Stimulated activated effector memory CD8-positive, alpha-beta T cell treated with anti-CD3 and anti-CD28 coated beads, Interleukin-12 subunit alpha, Interleukin-12 subunit beta, amount 100 ng/mL, for 72 hours (primary cell): ENCODE results near the gene STAC2.

Source experiments
- ATAC-seq: fragments of 150-1000 bp; cut with Tn5 transposase; 2 replicates; pipeline ENCODE4 v1.10.0; 2021
- DNase-seq, 2 donors: peaks; one replicate each; pipeline ENCODE4 v3.0.0; 2021 to 2022; ENCODE audit warnings: low spot score in 2 of 2
- H3K27ac Mint-ChIP-seq: one replicate; pipeline ENCODE4 v1.8.0; 2022; ENCODE audit warnings: mild to moderate bottlenecking, mixed read lengths
- H3K36me3 Mint-ChIP-seq: one replicate; pipeline ENCODE4 v1.8.0; 2022; ENCODE audit warnings: mild to moderate bottlenecking, mixed read lengths
- H3K4me1 Mint-ChIP-seq: one replicate; pipeline ENCODE4 v1.8.0; 2022; ENCODE audit warnings: mixed read lengths
- H3K4me3 Mint-ChIP-seq: one replicate; pipeline ENCODE4 v1.8.0; 2022; ENCODE audit warnings: mild to moderate bottlenecking, mixed read lengths
- H3K9me3 Mint-ChIP-seq: one replicate; pipeline ENCODE4 v1.8.0; 2022; ENCODE audit warnings: mixed read lengths

The STAC2 gene

DNA sequence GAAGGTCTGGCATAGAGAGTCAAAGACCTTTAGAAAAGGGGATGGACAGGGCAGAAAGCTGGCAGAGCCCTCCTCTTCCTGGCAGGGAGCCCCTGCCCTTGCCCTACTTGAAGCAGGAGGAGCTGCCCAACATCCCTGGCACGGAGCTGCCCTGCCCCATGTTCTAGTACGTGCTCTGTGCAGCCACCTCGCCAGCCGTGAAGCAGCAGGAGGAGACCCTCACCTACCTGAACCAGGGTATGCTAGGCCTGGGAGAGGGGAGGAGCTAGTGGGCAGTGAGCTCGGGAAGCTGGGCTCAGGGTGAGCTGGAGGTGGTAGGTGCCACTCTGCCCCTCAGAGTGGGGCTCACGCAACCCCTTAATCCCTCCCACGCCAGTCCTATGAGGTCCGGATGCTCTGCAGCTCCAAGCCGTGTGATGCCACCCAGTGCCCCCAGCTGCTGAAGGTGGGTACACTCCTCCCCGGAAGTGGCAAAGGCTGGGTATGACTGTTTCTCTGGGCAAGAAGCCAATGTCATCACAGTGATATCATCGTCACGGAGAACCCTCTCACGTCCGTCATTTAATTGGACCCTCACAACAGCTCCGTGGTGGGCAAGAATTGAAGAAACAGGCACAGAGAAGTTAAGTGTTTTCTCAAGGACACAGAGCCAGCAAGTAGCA, 12.7 kb upstream of the STAC2 start:
- peaks cover 38% of the 10 kb centered on the region for H3K4me1 Mint-ChIP-seq
- DNase-seq (peak; percentile 47 to 86), ATAC-seq (peak; percentile 92)
- no peaks in the 10 kb centered on the region for H3K9me3 Mint-ChIP-seq
- H3K36me3 Mint-ChIP-seq, result no peaks in the 10 kb centered on the region
- H3K27ac Mint-ChIP-seq, result peak overlapping the region; percentile 92
- peak overlapping the region; percentile 71 for H3K4me3 Mint-ChIP-seq

DNA sequence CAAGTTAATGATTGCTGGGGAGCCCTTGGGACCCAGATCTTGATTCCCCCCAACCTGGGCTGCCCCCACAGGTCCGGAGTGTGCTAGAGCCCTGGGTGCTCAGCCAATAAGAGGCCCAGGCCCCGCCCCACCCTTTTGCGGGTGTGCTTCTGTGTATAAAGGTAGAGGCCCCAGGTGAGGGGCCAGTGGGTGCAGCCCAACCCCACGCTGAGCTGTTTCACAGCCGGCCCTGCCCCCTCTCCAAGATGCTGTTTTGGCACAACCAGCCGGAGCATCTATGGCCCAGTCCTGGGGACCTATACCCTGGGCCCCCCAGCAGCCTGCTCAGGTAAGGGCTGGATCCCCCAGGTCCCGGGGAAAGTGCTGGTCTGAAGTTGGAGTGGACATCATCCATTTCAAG, 11.8 kb upstream of the STAC2 start:
- peak overlapping the region; percentile 71 for H3K4me3 Mint-ChIP-seq
- no peak for ATAC-seq
- H3K9me3 Mint-ChIP-seq, result no peaks in the 10 kb centered on the region

DNA sequence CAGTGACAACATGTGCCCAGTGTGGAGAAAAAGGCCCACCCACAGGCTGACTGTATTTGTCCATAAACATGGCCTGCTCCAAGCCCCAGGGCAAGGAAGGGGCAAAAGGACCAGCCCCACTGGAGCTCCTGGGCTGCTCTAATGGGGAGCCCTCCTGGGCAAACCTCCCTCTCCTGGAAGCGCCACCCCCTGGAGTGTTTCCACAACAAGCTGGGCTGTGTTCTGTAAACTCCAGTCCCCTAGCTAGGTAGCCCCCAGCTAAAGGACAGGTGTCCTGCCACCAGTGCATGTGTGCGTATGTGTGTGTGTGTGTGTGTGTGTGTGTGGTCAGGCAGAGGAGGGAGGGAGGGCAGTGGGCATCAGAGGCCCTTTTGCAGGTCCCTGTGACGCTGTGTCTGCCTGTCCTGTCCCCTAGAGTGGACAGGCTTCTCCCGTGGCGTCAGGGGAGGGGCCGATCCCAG, 11.3 kb upstream of the STAC2 start:
- DNase-seq (no peak), ATAC-seq (no peak)
- H3K36me3 Mint-ChIP-seq, result peaks cover 4% of the 10 kb centered on the region
- no peak overlapping the region for H3K27ac Mint-ChIP-seq
- H3K9me3 Mint-ChIP-seq, result no peaks in the 10 kb centered on the region
- no peak overlapping the region for H3K4me3 Mint-ChIP-seq
- H3K4me1 Mint-ChIP-seq, result peaks cover 43% of the 10 kb centered on the region

More for the DNA sequence above, 11.8 kb upstream of the STAC2 start:
- DNase-seq, result no peak
- Mint-ChIP-seq H3K27ac (peak overlapping the region; percentile 92), H3K36me3 (no peaks in the 10 kb centered on the region), H3K4me1 (peaks cover 38% of the 10 kb centered on the region)

DNA sequence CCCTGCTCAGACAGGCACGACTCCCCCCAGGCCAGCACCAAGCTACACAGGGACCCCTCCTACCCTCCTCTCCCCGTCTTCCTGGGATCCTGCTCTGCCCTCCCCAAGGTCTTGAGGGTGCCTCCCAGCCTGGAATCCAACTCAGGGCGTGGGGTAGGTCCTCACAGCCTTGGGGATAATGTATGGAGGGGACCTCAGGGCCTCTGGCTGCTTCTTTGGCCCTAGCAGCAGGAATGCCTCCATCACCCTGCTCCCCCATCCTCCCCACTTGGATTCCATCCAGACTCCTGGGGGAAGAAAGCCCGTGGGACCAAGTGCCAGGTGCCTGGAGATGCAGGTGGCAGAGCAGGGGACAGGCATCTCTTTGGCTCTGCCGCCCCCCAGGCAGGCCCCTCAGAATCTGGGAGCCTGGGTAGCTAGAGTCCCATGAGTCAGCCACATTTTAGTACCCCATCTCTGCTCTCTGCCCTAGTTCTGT, 10.7 kb upstream of the STAC2 start:
- peak overlapping the region; percentile 67 for H3K27ac Mint-ChIP-seq
- no peaks in the 10 kb centered on the region for H3K9me3 Mint-ChIP-seq
- no peak for DNase-seq
- H3K36me3 Mint-ChIP-seq, result peaks cover 4% of the 10 kb centered on the region
- peaks cover 48% of the 10 kb centered on the region for H3K4me1 Mint-ChIP-seq
- no peak overlapping the region for H3K4me3 Mint-ChIP-seq
- ATAC-seq, result no peak

DNA sequence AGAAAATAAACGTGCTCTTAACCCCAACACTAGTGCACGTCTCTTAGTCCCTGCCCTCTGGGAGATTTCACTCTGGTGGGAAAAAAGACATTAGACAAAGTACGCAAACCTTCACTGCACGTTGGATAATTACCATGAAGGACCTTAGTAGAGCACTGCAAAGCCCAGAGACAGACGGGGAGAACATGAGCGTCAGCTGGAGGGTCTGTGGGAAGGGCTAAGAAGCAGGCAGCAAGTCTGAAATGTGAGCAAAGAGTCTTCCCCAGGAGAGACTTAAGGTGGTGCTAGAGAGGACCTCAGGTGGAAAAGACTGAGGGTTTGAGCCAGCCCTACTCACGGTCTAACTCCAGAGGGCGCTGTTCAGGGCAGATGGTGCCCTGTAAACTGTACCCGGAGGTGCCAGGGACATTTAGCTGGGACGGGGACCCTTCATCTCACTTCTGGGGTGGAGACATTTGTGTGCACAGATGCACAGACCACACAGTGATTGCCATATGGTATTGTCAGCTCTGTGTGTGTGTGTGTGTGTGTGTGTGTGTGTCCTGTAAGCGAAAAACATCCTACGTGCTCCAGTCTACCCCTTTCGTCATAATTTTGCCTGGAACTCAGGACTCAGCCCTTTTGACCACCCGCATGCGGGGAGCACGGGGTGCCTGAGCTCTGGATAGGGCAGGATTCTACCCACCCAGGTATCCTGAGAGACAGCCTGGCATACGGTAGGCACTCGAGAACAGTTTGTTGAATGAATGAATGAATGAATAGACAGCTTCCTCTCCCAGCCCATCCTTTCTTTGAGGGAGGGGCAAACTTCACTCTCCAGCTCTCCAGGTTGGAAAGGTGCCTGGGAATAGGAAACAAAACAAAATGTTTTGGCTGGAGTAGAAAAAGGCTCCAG, 10.1 kb upstream of the STAC2 start:
- Mint-ChIP-seq H3K27ac (peak overlapping the region; percentile 67), H3K36me3 (peaks cover 4% of the 10 kb centered on the region), H3K4me3 (no peak overlapping the region), H3K4me1 (peaks cover 51% of the 10 kb centered on the region), H3K9me3 (no peaks in the 10 kb centered on the region)
- peak in 1 of 2 donors; percentile 72 for DNase-seq
- peak; percentile 69 for ATAC-seq

DNA sequence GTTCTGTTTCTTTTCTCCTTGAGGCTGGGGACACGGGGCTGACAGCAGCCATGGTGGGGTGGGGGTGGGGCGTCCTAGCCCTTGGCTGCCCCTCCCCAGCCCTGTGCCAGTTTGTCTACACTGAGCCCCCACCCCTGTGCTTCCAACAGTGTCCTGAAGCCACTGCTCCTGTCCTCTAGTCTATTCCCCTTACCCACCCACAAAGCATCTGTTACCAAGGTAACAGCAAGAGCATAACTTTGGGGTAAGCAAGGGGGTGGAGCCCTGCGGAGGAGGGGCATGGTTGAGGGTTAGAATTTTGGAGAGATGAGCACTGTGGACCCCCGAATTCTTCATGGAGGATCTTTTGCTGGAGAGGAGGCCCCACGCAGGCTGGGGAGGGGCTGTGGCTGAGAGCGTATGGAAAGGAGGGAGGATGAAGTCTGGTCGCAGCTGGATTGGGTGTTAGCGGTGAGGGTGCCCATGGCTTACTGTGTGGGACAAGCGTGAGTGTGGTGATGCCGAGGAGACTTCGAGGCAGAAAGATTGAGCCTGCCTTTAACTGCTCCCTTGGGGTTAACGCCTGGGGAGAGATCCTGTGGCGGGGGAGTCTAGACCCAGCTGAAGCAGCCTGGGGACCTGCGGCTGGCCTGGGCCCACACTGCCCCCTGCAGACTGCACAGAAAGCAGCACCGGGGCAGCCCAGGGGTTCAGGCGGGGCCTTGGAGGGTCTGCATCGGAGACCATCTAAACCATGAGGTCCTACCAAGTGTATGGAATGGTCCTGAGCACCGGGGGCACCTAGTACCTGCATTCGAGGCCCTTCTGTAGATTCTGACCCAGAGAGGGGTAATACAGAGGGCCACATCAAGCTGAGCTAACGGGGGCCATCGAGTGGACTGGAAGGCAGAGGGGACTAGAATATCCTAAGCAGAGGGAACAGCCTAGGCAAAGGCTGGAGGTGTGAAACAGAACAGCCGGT, 6.1 kb upstream of the STAC2 start:
- Mint-ChIP-seq H3K9me3 (no peaks in the 10 kb centered on the region), H3K4me1 (peaks cover 32% of the 10 kb centered on the region), H3K27ac (peak overlapping the region; percentile 89), H3K4me3 (peak overlapping the region; percentile 45), H3K36me3 (peaks cover 4% of the 10 kb centered on the region)
- peak in 1 of 2 donors; percentile 61 for DNase-seq
- ATAC-seq, result peak; percentile 87

DNA sequence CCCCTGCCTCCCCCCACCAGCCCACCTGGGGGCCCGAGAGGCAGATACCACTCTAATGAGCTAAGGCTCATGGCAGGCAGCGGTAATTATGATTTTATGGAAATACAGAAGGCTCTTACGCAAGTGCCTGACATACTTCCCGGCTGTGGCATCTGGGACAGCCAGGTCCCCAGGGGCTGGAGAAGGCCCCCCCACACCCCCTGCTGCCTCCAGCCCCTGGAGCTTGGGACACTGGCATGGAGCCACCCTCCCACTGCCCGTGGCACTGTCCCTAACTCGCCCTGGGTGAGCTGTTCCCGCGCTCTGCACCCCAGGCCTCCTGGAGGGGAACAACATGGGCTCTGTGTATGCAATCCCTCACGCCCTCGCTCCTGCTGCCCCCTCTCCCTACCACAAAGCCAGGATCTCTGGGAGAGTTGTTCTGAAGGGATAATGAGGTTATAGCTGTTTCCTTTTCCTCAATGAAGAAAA, 5.4 kb upstream of the STAC2 start:
- Mint-ChIP-seq H3K27ac (peak overlapping the region; percentile 89), H3K4me1 (peaks cover 30% of the 10 kb centered on the region), H3K9me3 (no peaks in the 10 kb centered on the region), H3K36me3 (peaks cover 4% of the 10 kb centered on the region), H3K4me3 (peak overlapping the region; percentile 45)
- ATAC-seq, result no peak
- DNase-seq, result no peak

DNA sequence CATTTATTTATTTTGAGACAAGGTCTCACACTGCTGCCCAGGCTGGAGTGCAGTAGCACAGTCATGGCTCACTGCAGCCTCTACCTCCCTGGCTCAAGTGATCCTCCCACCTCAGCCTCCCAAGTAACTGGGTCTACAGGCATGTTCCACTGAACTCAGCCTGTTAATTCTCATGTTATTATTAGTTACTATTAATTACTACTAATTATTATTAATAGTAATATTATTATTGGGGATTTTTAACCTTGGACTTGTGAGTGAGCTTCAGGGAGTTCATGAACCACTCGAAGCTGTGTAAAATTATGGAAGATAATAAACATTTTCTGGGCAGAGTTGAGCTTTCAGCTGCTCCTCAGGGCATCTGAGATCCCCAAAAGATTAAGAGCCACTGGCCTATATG, 4.6 kb upstream of the STAC2 start:
- no peak for ATAC-seq
- peaks cover 4% of the 10 kb centered on the region for H3K36me3 Mint-ChIP-seq
- no peak overlapping the region for H3K4me3 Mint-ChIP-seq
- peaks cover 28% of the 10 kb centered on the region for H3K4me1 Mint-ChIP-seq
- H3K27ac Mint-ChIP-seq, result no peak overlapping the region
- DNase-seq, result no peak
- H3K9me3 Mint-ChIP-seq, result no peaks in the 10 kb centered on the region

DNA sequence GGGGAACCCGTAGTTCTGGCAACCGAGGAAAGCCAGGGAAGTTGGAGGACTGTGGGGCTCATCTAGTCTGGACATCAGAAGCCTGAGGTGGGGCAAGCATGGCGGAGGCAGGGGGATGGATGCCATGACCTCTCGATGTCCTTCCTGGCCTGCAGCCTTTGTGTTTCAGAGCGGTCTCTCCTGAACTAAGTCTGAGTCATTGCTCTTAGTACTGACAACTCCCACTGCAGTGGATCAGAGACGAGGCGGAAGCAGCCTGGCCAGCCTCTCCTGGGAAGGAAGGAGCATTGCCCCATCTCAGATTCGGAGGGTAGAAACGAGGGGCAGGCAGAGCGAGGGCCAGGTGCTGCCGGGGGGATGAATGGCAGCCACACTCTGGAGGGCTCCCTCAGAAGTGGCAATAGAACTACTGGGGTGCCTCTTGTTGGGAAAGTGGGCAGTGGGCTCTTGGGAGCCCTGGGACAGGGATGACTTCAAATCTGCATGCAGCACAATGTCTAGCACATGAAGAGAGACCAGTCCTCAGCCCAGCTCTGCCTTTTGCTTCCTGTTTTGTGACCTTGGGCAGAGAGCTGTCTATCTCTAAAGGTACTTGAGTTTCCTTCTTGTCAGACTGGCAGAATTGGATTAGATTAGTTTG, 3.6 kb upstream of the STAC2 start:
- H3K36me3 Mint-ChIP-seq, result peaks cover 4% of the 10 kb centered on the region
- H3K4me3 Mint-ChIP-seq, result no peak overlapping the region
- H3K4me1 Mint-ChIP-seq, result peaks cover 26% of the 10 kb centered on the region
- DNase-seq (no peak), ATAC-seq (no peak)
- no peaks in the 10 kb centered on the region for H3K9me3 Mint-ChIP-seq
- H3K27ac Mint-ChIP-seq, result no peak overlapping the region

DNA sequence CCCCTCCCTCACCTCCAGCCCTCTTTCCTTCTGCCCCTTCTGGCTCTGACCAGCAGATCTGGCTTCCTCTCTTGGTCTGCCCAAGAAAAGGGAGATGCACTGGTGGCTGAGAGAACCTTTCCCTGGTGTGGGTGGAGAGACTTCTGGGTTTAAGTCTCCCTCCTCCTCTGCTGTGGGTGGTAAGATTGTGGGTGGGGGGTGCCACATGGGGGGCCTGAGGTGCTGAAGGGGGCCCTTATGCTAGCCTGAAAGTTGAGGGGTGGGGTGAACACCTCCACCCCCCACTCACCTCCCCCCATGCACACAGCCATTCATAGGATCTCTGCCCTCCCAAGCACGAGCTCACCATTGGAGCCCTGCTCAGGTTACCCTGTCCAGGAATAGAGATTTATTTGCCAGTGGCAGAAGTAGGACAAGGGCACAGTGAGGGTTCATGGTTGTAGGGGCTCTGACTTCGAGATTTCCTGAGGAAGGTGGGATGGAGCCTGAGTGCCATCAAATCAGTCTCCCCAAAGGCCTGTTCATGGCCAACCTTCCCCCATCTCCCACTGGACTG, 1.7 kb upstream of the STAC2 start:
- H3K4me1 Mint-ChIP-seq, result peaks cover 32% of the 10 kb centered on the region
- H3K9me3 Mint-ChIP-seq, result no peaks in the 10 kb centered on the region
- peaks cover 4% of the 10 kb centered on the region for H3K36me3 Mint-ChIP-seq
- ATAC-seq (no peak), DNase-seq (no peak)
- H3K4me3 Mint-ChIP-seq, result no peak overlapping the region
- H3K27ac Mint-ChIP-seq, result no peak overlapping the region

DNA sequence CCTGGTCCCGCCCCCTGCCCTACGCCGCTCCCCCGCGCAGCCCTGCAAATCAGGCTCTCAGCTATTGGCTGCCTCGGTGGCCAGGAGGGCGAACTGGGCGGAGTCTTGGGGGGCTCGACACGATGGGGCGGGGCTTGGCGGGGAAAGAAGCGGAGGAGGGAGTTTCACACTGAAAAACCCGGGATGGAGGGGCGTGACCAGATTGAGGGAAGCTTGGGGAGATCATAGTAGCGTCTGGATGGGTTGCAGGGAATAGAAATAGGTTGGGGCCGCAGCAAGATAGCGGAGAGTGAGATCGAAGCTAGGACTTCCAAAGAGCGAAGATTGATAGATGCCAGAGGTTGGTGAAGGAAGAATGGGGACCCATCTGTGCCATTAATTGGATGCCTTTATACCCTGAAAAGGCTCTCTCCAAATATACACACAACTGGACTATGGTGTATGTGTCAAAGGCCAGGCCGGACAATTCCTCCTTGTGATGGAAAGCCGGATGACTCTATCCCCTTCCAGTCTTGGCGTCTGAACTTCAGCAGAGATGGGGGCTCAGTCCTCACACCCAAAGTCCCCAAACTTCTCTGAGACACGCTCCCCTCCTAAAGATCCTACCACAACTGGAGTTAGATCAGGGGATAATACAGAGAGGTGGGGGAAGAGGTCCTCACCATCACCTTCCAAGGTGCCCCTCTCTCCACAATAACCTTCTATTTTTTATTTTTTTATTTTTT, 376 bp upstream of the STAC2 start:
- DNase-seq, result peak in 1 of 2 donors; percentile 68
- ATAC-seq, result peak; percentile 74
- Mint-ChIP-seq H3K4me1 (peaks cover 20% of the 10 kb centered on the region), H3K9me3 (no peaks in the 10 kb centered on the region), H3K36me3 (no peaks in the 10 kb centered on the region), H3K4me3 (peak overlapping the region; percentile 70), H3K27ac (no peak overlapping the region)

DNA sequence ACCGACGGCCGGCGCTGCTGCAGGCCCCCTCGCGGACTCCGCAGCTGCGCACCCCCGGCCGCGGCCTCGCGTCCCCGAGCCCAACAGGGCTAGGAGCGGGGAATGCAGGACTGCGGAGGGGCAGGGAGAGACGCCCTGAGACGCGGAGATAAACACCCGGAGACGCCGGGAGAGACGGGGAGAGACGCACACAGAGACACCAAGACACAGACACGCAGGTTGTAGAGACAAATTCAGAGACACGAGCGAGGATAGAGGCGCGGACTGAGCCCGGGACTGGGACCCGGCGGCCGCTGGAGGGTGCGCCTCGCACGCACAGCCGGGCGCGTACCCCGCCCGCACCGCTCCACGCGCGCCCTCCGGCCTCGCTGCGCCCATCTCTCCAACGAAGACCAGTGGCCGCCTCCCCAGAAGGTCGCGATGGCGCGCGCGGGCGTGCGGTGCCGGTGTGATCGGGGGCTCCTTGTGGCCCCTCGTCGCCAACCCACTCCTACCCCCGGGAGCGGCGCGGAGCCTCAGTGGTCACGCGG, 902 bp downstream of the STAC2 start:
- peak; percentile 29 for ATAC-seq
- H3K27ac Mint-ChIP-seq, result no peak overlapping the region
- peak overlapping the region; percentile 70 for H3K4me3 Mint-ChIP-seq
- DNase-seq, result no peak
- no peaks in the 10 kb centered on the region for H3K9me3 Mint-ChIP-seq
- no peaks in the 10 kb centered on the region for H3K36me3 Mint-ChIP-seq
- peaks cover 20% of the 10 kb centered on the region for H3K4me1 Mint-ChIP-seq

DNA sequence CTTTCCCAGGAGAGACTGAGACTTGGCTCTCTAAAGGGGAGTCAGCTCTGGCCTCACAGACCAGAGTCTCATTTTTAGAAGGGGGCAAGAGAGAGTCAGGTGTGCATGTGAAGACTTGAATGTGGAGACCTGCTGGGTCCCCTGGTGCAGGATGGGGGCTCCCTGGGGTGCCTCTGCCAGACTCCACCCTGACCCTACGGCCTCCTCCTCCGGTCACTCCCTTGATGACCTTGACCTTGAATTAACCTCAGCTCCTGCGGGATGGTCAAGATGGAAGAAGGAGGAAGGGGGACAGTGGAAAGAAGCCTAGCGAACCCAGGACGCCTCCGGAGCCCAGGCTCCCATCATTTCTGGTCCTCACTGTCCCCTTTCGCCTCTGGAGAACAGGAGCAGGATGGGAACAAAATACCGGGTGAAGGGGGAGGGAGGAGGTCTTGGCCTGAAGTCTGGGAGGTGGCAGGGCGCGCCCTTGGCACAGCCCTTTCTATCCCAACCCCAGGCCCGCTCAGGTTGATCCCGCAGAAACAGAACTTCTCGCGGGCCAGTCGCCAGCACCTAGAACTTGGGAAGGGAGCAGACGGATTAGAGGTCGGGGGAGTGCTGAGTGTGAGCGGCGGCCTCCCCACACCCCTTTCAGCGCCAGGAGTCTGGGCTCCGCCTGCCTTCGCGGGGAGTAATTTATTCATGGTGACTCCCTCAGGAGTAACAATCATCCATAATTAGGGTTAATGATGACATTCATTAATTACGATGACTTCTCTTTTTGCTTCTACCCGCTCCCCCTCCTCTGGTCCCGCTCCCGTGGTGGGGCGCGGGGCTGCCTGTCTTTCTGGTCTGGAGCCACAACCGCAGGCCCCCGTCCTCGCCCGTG, 1.6 kb downstream of the STAC2 start:
- Mint-ChIP-seq H3K4me3 (peak overlapping the region; percentile 70), H3K9me3 (no peaks in the 10 kb centered on the region), H3K27ac (no peak overlapping the region), H3K4me1 (peaks cover 15% of the 10 kb centered on the region), H3K36me3 (no peaks in the 10 kb centered on the region)
- no peak for ATAC-seq
- no peak for DNase-seq
